HepG2 (cell line): ENCODE measurements around the gene C20orf204. TPM values are rescaled to one million over a fixed set of nuclear protein-coding genes. Genes with fewer than 3 reads are reported as not detected.

ENCODE experiments used
- DNMT1 ChIP-seq: sonication (generic); formaldehyde crosslinking; IDR thresholded peaks from 2 replicates; pipeline ENCODE4 v1.5.1; 2020; ENCODE audit warnings: mild to moderate bottlenecking, missing genetic modification reagents
- MYNN ChIP-seq: sonication (generic); formaldehyde crosslinking; IDR thresholded peaks from 2 replicates; pipeline ENCODE4 v1.4.0; 2020; ENCODE audit warnings: mild to moderate bottlenecking, low read depth, missing genetic modification reagents
- PAWR ChIP-seq: sonication (generic); formaldehyde crosslinking; IDR thresholded peaks from 2 replicates; pipeline ENCODE4 v1.4.0; 2020; ENCODE audit warnings: missing genetic modification reagents, mild to moderate bottlenecking, borderline replicate concordance
- ZBTB3 ChIP-seq: sonication (generic); formaldehyde crosslinking; IDR thresholded peaks from 2 replicates; pipeline ENCODE4 v1.4.0; 2020; ENCODE audit warnings: low read depth, mild to moderate bottlenecking, moderate library complexity, missing genetic modification reagents, borderline replicate concordance
- ZC3H13 ChIP-seq: sonication (generic); formaldehyde crosslinking; IDR thresholded peaks from 2 replicates; pipeline ENCODE4 v1.8.1; 2023; ENCODE audit warnings: mild to moderate bottlenecking, missing genetic modification reagents, moderate library complexity
- ZKSCAN8 ChIP-seq: IDR thresholded peaks from 2 replicates; pipeline ENCODE4 v1.6.1; 2016; ENCODE audit warnings: borderline replicate concordance, missing genetic modification reagents, missing compliant biosample characterization
- ZNF510 ChIP-seq: sonication (generic); formaldehyde crosslinking; IDR thresholded peaks from 2 replicates; pipeline ENCODE4 v1.4.0; 2020; ENCODE audit warnings: low read depth, mild to moderate bottlenecking, missing genetic modification reagents
- ZNF572 ChIP-seq: sonication (generic); formaldehyde crosslinking; IDR thresholded peaks from 2 replicates; pipeline ENCODE4 v1.5.1; 2020; ENCODE audit warnings: mild to moderate bottlenecking, missing genetic modification reagents
- ZNF720 ChIP-seq: sonication (generic); formaldehyde crosslinking; IDR thresholded peaks from 2 replicates; pipeline ENCODE4 v1.4.0; 2020; ENCODE audit warnings: missing genetic modification reagents
- ZNF772 ChIP-seq: sonication (generic); formaldehyde crosslinking; IDR thresholded peaks from 2 replicates; pipeline ENCODE4 v1.5.0; 2020; ENCODE audit warnings: mild to moderate bottlenecking, missing genetic modification reagents
- polyA plus RNA-seq, 8 experiments: library from polyadenylated mRNA; depleted of rRNA in 3 of 8; stranded (reverse) in 7 of 8; unstranded in 1 of 8; fragments of >200 nt; fragmentation: Illumina TruSeq in 4 of 8; extraction: Trizol in 4 of 8; gene quantifications; 2 replicates each; pipeline versions ENCODE4 v1.2.1 to v1.2.3, GENCODE V29; 2011 to 2016; ENCODE audit warnings: low read depth in 4 of 8, missing spikeins in 1 of 8, mixed read lengths in 1 of 8; ENCODE audit not compliant: insufficient read depth in 1 of 8
- total RNA-seq, 5 experiments: library from RNA; depleted of rRNA; stranded (reverse); fragments of >200 nt; fragmentation: Illumina TruSeq; extraction: Trizol; gene quantifications; 2 replicates each; pipeline ENCODE4 v1.2.3, GENCODE V29; 2016; ENCODE audit warnings: low read depth in 1 of 5
- TF ChIP-seq, protein P1 (sequence below): sonication (generic); formaldehyde crosslinking; IDR thresholded peaks from 2 replicates; pipeline ENCODE4 v1.8.0; 2022; ENCODE audit warnings: missing genetic modification reagents, low read depth, mild to moderate bottlenecking, borderline replicate concordance
- TF ChIP-seq, protein P2 (sequence below): sonication (generic); formaldehyde crosslinking; IDR thresholded peaks from 2 replicates; pipeline ENCODE4 v1.5.0; 2020; ENCODE audit warnings: mild to moderate bottlenecking, missing genetic modification reagents
- TF ChIP-seq, protein P3 (sequence below): sonication (generic); formaldehyde crosslinking; IDR thresholded peaks from 2 replicates; pipeline ENCODE4 v1.4.0; 2020; ENCODE audit warnings: missing genetic modification reagents

The C20orf204 gene
- total and polyA plus RNA-seq, 2 of the 13 experiments (the other 11 are each of a cell fraction or from before 2014, with no cell fraction given), result 22.1 to 80.0 TPM

DNA sequence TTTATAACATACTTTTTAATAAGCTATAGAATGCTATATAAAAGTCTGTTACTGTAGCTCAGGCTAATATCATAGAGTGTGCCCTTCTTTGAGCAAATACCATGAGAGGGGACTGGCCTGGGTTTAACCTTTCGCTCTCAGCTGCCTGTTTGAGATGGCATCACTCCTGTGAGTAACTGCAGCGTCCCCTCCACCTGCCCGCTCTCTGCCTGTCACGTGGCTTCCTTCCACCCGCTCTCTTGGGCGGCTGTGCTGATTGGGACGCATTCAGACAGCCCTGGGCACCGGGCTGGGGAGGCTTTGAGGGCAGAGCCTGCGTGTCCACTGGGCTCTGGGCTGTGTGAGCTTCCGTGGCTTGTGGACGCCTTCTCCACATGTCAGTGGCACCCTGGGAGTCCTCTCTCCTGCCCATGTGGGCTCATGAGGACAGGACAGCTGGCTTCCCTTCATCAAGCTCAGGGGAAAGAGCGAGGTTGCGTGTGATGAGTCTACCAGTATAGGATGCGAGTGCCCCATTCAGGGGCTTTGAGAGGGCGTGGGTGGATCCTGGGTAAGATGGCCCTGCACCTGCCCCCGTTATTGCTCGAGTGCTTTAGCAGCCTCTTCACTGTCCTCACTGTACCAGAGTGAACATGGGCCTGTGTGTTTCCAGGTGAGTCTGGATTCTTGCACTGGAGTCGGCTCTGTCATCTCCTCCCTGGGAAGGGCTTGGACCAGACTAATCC lies 10.7 kb upstream of the C20orf204 start (continued):
- TF ChIP-seq ZNF772 (CRISPR knock-in tag), result no peak
- TF ChIP-seq, protein P1, sequence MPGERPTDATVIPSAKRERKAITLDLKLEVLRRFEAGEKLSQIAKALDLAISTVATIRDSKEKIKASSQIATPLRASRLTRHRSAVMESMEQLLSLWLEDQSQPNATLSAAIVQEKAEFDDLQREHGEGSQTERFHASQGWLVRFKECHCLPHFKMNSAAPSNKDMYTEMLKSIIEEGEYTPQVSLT (CRISPR knock-in tag), result no peak
- TF ChIP-seq, protein P2, sequence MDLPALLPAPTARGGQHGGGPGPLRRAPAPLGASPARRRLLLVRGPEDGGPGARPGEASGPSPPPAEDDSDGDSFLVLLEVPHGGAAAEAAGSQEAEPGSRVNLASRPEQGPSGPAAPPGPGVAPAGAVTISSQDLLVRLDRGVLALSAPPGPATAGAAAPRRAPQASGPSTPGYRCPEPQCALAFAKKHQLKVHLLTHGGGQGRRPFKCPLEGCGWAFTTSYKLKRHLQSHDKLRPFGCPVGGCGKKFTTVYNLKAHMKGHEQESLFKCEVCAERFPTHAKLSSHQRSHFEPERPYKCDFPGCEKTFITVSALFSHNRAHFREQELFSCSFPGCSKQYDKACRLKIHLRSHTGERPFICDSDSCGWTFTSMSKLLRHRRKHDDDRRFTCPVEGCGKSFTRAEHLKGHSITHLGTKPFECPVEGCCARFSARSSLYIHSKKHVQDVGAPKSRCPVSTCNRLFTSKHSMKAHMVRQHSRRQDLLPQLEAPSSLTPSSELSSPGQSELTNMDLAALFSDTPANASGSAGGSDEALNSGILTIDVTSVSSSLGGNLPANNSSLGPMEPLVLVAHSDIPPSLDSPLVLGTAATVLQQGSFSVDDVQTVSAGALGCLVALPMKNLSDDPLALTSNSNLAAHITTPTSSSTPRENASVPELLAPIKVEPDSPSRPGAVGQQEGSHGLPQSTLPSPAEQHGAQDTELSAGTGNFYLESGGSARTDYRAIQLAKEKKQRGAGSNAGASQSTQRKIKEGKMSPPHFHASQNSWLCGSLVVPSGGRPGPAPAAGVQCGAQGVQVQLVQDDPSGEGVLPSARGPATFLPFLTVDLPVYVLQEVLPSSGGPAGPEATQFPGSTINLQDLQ (CRISPR knock-in tag), result peak; percentile 84
- TF ChIP-seq, protein P3, sequence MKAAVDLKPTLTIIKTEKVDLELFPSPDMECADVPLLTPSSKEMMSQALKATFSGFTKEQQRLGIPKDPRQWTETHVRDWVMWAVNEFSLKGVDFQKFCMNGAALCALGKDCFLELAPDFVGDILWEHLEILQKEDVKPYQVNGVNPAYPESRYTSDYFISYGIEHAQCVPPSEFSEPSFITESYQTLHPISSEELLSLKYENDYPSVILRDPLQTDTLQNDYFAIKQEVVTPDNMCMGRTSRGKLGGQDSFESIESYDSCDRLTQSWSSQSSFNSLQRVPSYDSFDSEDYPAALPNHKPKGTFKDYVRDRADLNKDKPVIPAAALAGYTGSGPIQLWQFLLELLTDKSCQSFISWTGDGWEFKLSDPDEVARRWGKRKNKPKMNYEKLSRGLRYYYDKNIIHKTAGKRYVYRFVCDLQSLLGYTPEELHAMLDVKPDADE (CRISPR knock-in tag), result no peak
- TF ChIP-seq ZNF720 (CRISPR knock-in tag), result no peak
- TF ChIP-seq ZC3H13, result peak; percentile 51; the same call in 1 of the 2 replicates
- no peak for TF ChIP-seq DNMT1
- no peak for TF ChIP-seq MYNN (CRISPR knock-in tag)
- TF ChIP-seq ZKSCAN8 (CRISPR knock-in tag), result no peak
- TF ChIP-seq ZNF572 (CRISPR knock-in tag), result no peak
- 0 out of 2 replicates have a peak, but pooled peaks have one; percentile 19 for TF ChIP-seq ZBTB3
- TF ChIP-seq PAWR (CRISPR knock-in tag), result peak; percentile 68; the same call in 1 of the 2 replicates
- 0 out of 2 replicates have a peak, but pooled peaks have one; percentile 8 for TF ChIP-seq ZNF510 (CRISPR knock-in tag)
